H1 (cell line): ENCODE data around the gene YIPF3. TPM values are rescaled to one million over a fixed set of nuclear protein-coding genes. Genes with fewer than 3 reads are reported as not detected.

Experiments used
- CTCF ChIA-PET: fragments of 300-600 bp; sonication (Branson Sonifier 250); formaldehyde crosslinking; loops from one replicate; lab custom pipeline; 2021; ENCODE audit not compliant: partially characterized antibody; lab: Charles Lee
- POLR2A ChIA-PET: fragments of 300-600 bp; sonication (Branson Sonifier 250); formaldehyde crosslinking; loops from one replicate; lab custom pipeline; 2021; ENCODE audit warnings: inconsistent platforms; ENCODE audit not compliant: partially characterized antibody; lab: Charles Lee
- DNase-seq, 2 experiments: peaks; one replicate each; pipeline versions ENCODE4 v3.0.0 to v3.0.0-alpha.2; 2010 to 2022; ENCODE audit warnings: low spot score in 2 of 2, low read depth in 1 of 2, mixed read lengths in 1 of 2
- FAIRE-seq: peaks from 2 replicates; lab custom pipeline; 2011; peaks lifted over from hg19 to GRCh38; lab: Jason Lieb, UNC
- H2AFZ ChIP-seq: 2 replicates; pipeline ENCODE4 v1.8.1; 2012; ENCODE audit warnings: low read length, inconsistent platforms
- H2AK5ac ChIP-seq: 2 replicates; pipeline ENCODE4 v1.6.1; 2013; ENCODE audit warnings: low read depth, low read length
- H2BK120ac ChIP-seq: replicated peaks from 2 replicates; pipeline ENCODE3; 2013; ENCODE audit warnings: low read depth, low read length, inconsistent platforms
- H2BK12ac ChIP-seq: 2 replicates; pipeline ENCODE4 v1.6.1; 2013; ENCODE audit warnings: low read depth, low read length
- H2BK15ac ChIP-seq: 2 replicates; pipeline ENCODE4 v1.6.1; 2013; ENCODE audit warnings: low read length
- H2BK20ac ChIP-seq: 2 replicates; pipeline ENCODE4 v1.6.1; 2013; ENCODE audit warnings: low read length
- H2BK5ac ChIP-seq: 2 replicates; pipeline ENCODE4 v1.6.1; 2013; ENCODE audit warnings: low read depth, low read length
- H3K14ac ChIP-seq: 2 replicates; pipeline ENCODE4 v1.6.1; 2013; ENCODE audit warnings: inconsistent platforms; ENCODE audit not compliant: insufficient read length
- H3K18ac ChIP-seq: 2 replicates; pipeline ENCODE4 v1.6.1; 2013; ENCODE audit warnings: low read length; ENCODE audit errors: extremely low read depth
- H3K23ac ChIP-seq: 2 replicates; pipeline ENCODE4 v1.6.1; 2013; ENCODE audit warnings: inconsistent platforms; ENCODE audit not compliant: insufficient read length
- H3K23me2 ChIP-seq: 2 replicates; pipeline ENCODE4 v1.6.1; 2013; ENCODE audit warnings: low read depth, low read length
- H3K27ac ChIP-seq: 2 replicates; pipeline ENCODE4 v1.6.1; 2011; ENCODE audit warnings: low read depth, low read length, inconsistent platforms
- H3K27me3 ChIP-seq, 4 experiments: replicated peaks in 1 of 4; 1 replicate in 1 of 4; 2 replicates in 3 of 4; pipeline versions ENCODE4 v1.6.1 to v1.8.1; 2011 to 2013; ENCODE audit warnings: low read length in 3 of 4, mild to moderate bottlenecking in 3 of 4, inconsistent platforms in 2 of 4, mixed read lengths in 2 of 4, moderate library complexity in 1 of 4; ENCODE audit not compliant: control insufficient read depth in 3 of 4, insufficient read depth in 3 of 4; ENCODE audit errors: extremely low read depth in 1 of 4
- H3K36me3 ChIP-seq, 4 experiments: 2 replicates each; pipeline versions ENCODE4 v1.6.1 to v1.8.1; 2011 to 2013; ENCODE audit warnings: mild to moderate bottlenecking in 4 of 4, low read length in 3 of 4, moderate library complexity in 2 of 4, control low read depth in 1 of 4, inconsistent platforms in 1 of 4; ENCODE audit not compliant: insufficient read depth in 4 of 4, control insufficient read depth in 2 of 4
- H3K4ac ChIP-seq: replicated peaks from 2 replicates; pipeline ENCODE3; 2013; ENCODE audit warnings: low read length, low read depth, mixed read lengths, inconsistent platforms; ENCODE audit not compliant: insufficient read length
- H3K4me1 ChIP-seq, 4 experiments: replicated peaks in 1 of 4; 1 replicate in 1 of 4; 2 replicates in 3 of 4; pipeline versions ENCODE4 v1.6.1 to v1.8.1; 2011 to 2013; ENCODE audit warnings: low read length in 3 of 4, inconsistent platforms in 2 of 4, mixed read lengths in 1 of 4; ENCODE audit not compliant: insufficient read depth in 4 of 4, control insufficient read depth in 3 of 4
- H3K4me2 ChIP-seq, 2 experiments: 2 replicates each; pipeline versions ENCODE4 v1.6.1 to v1.8.1; 2011 to 2013; ENCODE audit warnings: low read depth in 2 of 2, low read length in 2 of 2, control low read depth in 1 of 2, inconsistent platforms in 1 of 2, mild to moderate bottlenecking in 1 of 2; ENCODE audit not compliant: insufficient read depth in 1 of 2
- H3K4me3 ChIP-seq, 4 experiments: fragments of 200-600, 300-600 bp in 1 of 4; sonication (generic), shearing (Covaris generic), sonication (Bioruptor Twin) in 1 of 4; 2 replicates each; pipeline versions ENCODE4 v1.5.1 to v1.8.1; 2011 to 2016; ENCODE audit warnings: low read length in 4 of 4, low read depth in 3 of 4, control low read depth in 2 of 4, inconsistent platforms in 2 of 4, mild to moderate bottlenecking in 2 of 4, mixed read lengths in 1 of 4, moderate library complexity in 1 of 4; ENCODE audit not compliant: insufficient read depth in 2 of 4; ENCODE audit errors: extremely low read depth in 1 of 4
- H3K56ac ChIP-seq: replicated peaks from 2 replicates; pipeline ENCODE3; 2013; ENCODE audit warnings: low read depth, mild to moderate bottlenecking, mixed read lengths, low read length, inconsistent platforms; ENCODE audit not compliant: insufficient read length
- H3K79me1 ChIP-seq: 2 replicates; pipeline ENCODE4 v1.6.1; 2013; ENCODE audit warnings: low read depth, low read length, control low read depth
- H3K79me2 ChIP-seq, 2 experiments: 2 replicates each; pipeline versions ENCODE4 v1.6.1 to v1.8.1; 2012 to 2013; ENCODE audit warnings: low read length in 2 of 2, mild to moderate bottlenecking in 2 of 2, inconsistent platforms in 1 of 2; ENCODE audit not compliant: insufficient read depth in 2 of 2, control insufficient read depth in 1 of 2
- H3K9ac ChIP-seq, 4 experiments: replicated peaks in 1 of 4; 1 replicate in 1 of 4; 2 replicates in 3 of 4; pipeline versions ENCODE4 v1.6.1 to v1.8.1; 2011 to 2013; ENCODE audit warnings: low read depth in 3 of 4, low read length in 3 of 4, control low read depth in 2 of 4, mild to moderate bottlenecking in 2 of 4, moderate library complexity in 2 of 4, inconsistent platforms in 1 of 4; ENCODE audit errors: extremely low read depth in 1 of 4
- H3K9me3 ChIP-seq, 2 experiments: 2 replicates each; pipeline versions ENCODE4 v1.6.1 to v1.8.1; 2012 to 2013; ENCODE audit warnings: mild to moderate bottlenecking in 2 of 2, moderate library complexity in 2 of 2, control low read depth in 1 of 2, inconsistent platforms in 1 of 2, low read depth in 1 of 2, low read length in 1 of 2, mixed read lengths in 1 of 2; ENCODE audit not compliant: insufficient read depth in 2 of 2
- H4K20me1 ChIP-seq, 2 experiments: replicated peaks in 1 of 2; 2 replicates each; pipeline versions ENCODE3 to v1.8.1; 2011 to 2013; ENCODE audit warnings: inconsistent platforms in 2 of 2, low read length in 2 of 2, mild to moderate bottlenecking in 1 of 2; ENCODE audit not compliant: insufficient read depth in 2 of 2, control insufficient read depth in 1 of 2
- H4K5ac ChIP-seq: 2 replicates; pipeline ENCODE4 v1.6.1; 2013; ENCODE audit warnings: low read length, low read depth, mixed read lengths, inconsistent platforms; ENCODE audit not compliant: insufficient read length
- H4K8ac ChIP-seq: 2 replicates; pipeline ENCODE4 v1.8.0; 2013; ENCODE audit warnings: mild to moderate bottlenecking, moderate library complexity, low read length, inconsistent platforms; ENCODE audit not compliant: insufficient read depth; ENCODE audit errors: extremely low read depth
- H4K91ac ChIP-seq: replicated peaks from 2 replicates; pipeline ENCODE3; 2013; ENCODE audit warnings: low read length, mixed read lengths, inconsistent platforms; ENCODE audit not compliant: insufficient read length
- CBX8 ChIP-seq: fragments of 300-800, 300-1000 bp; sonication (generic); IDR thresholded peaks from 2 replicates; pipeline ENCODE4 v1.7.1; 2016; ENCODE audit warnings: low read depth, low read length, borderline replicate concordance
- CHD1 ChIP-seq: IDR thresholded peaks from 2 replicates; pipeline ENCODE4 v1.6.1; 2012; ENCODE audit warnings: low read depth, low read length, improper control_type of control experiment
- CHD2 ChIP-seq: IDR thresholded peaks from 2 replicates; pipeline ENCODE4 v1.6.1; 2012; ENCODE audit warnings: low read length, improper control_type of control experiment
- EGR1 ChIP-seq: IDR thresholded peaks from 2 replicates; pipeline ENCODE4 v1.6.1; 2011; ENCODE audit warnings: low read depth, low read length, borderline replicate concordance
- GABPA ChIP-seq: IDR thresholded peaks from 2 replicates; pipeline ENCODE4 v1.6.1; 2011; ENCODE audit warnings: mild to moderate bottlenecking, low read length, moderate library complexity, borderline replicate concordance; ENCODE audit not compliant: insufficient read depth
- GTF2F1 ChIP-seq: IDR thresholded peaks from 2 replicates; pipeline ENCODE4 v1.6.1; 2012; ENCODE audit warnings: low read depth, low read length, improper control_type of control experiment, borderline replicate concordance
- HDAC6 ChIP-seq: IDR thresholded peaks from one replicate; pipeline ENCODE4 v1.7.1; 2012; ENCODE audit warnings: low read depth, mild to moderate bottlenecking, inconsistent platforms, low read length, moderate library complexity
- NANOG ChIP-seq: IDR thresholded peaks from 2 replicates; pipeline ENCODE4 v1.6.1; 2011; ENCODE audit warnings: low read length, low read depth, mild to moderate bottlenecking, inconsistent platforms; ENCODE audit not compliant: insufficient read depth, poor library complexity, severe bottlenecking
- SIRT6 ChIP-seq: IDR thresholded peaks from one replicate; pipeline ENCODE4 v1.7.1; 2012; ENCODE audit warnings: low read length, inconsistent platforms
- SP2 ChIP-seq: IDR thresholded peaks from 2 replicates; pipeline ENCODE4 v1.6.1; 2012; ENCODE audit warnings: mild to moderate bottlenecking, low read length, inconsistent platforms
- SP4 ChIP-seq: IDR thresholded peaks from 2 replicates; pipeline ENCODE4 v1.6.1; 2012; ENCODE audit warnings: low read length, inconsistent platforms
- TEAD4 ChIP-seq: IDR thresholded peaks from 2 replicates; pipeline ENCODE4 v1.6.1; 2012; ENCODE audit warnings: low read depth, low read length, inconsistent platforms, mixed read lengths
- YY1 ChIP-seq: IDR thresholded peaks from 2 replicates; pipeline ENCODE4 v1.6.1; 2011; ENCODE audit warnings: low read depth, mild to moderate bottlenecking, low read length
- WGBS, 2 experiments: shearing (Covaris generic) in 1 of 2; methylation state at CpG; one replicate each; pipeline versions ENCODE4 v1.1.6 to v1.1.7; 2013 to 2015; ENCODE audit warnings: low lambda C conversion rate in 2 of 2, mixed read lengths in 2 of 2, inconsistent platforms in 1 of 2, low coverage in 1 of 2, missing lambda C conversion rate in 1 of 2; ENCODE audit not compliant: insufficient replicate concordance in 2 of 2, insufficient coverage in 1 of 2, insufficient read length in 1 of 2; ENCODE audit errors: extremely low coverage in 1 of 2, missing lambda C conversion rate in 1 of 2; 5-methylcytosine and 5-hydroxymethylcytosine counted together
- polyA plus RNA-seq, 7 experiments: library from polyadenylated mRNA; depleted of rRNA in 3 of 7; stranded (reverse) in 5 of 7; unstranded in 2 of 7; fragments of >200 nt in 5 of 7; fragments of 200-250 nt in 2 of 7; gene quantifications; 1 replicate in 5 of 7; 2 replicates in 1 of 7; 4 replicates in 1 of 7; pipeline versions ENCODE4 v1.2.1 to v1.2.3, GENCODE V29; 2011 to 2013; ENCODE audit warnings: missing spikeins in 2 of 7, mixed read lengths in 2 of 7
- total RNA-seq: library from RNA; stranded (reverse); fragmentation: NEBNext Ultra II Directional; extraction: Animal tissue kit (Norgen Biotek cat#: 25700); gene quantifications from 2 replicates; pipeline ENCODE4 v1.2.1, GENCODE V29; 2021
- TF ChIP-seq, protein P1 (sequence below): IDR thresholded peaks from 2 replicates; pipeline ENCODE4 v1.6.1; 2012; ENCODE audit warnings: low read length, inconsistent platforms

The YIPF3 gene
- total and polyA plus RNA-seq, 2 of the 8 experiments (the other 6 are each of a cell fraction or from before 2014, with no cell fraction given) = 77.2 to 225 TPM

DNA sequence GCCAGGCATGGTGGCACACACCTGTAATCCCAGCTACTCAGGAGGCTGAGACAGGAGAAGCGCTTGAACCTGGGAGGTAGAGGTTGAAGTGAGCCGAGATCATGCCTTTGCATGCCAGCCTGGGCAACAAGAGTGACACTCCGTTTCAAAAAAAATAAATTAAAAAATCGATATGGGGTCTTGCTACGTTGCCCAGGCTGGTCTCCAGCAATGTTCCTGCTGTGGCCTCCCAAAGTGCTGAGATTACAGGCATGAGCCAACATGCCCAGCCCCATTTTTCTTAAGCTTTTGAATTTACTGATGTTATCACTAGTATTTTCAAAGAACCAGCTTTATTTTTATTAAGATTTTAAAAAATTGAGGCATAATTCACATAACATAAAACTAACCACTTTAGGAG lies 23.8 kb upstream of the YIPF3 start:
- no peak overlapping the region for H4K8ac ChIP-seq
- H2AFZ ChIP-seq = no peak overlapping the region
- H2BK15ac ChIP-seq = no peak overlapping the region
- H4K91ac ChIP-seq = no peak overlapping the region
- WGBS, 2 experiments = 94% methylated on average over 5 of the region's 5 CpGs; no CpG with 5 or more reads in 1 of the 2 experiments
- no peaks in the 10 kb centered on the region for H3K23me2 ChIP-seq
- H3K36me3 ChIP-seq = peaks cover 4 to 62% (median 36%) of the 10 kb centered on the region in 4 experiments
- no peak overlapping the region for H2BK20ac ChIP-seq
- H3K56ac ChIP-seq = no peak overlapping the region
- H3K18ac ChIP-seq = no peak overlapping the region
- H2BK12ac ChIP-seq = no peak overlapping the region
- H3K23ac ChIP-seq = no peak overlapping the region
- H2BK120ac ChIP-seq = no peak overlapping the region
- no peaks in the 10 kb centered on the region for H3K9me3 ChIP-seq
- no peaks in the 10 kb centered on the region for H3K4me1 ChIP-seq
- no peak overlapping the region for H3K9ac ChIP-seq
- H3K4me3 ChIP-seq = no peak overlapping the region
- no peak overlapping the region for H3K4ac ChIP-seq
- DNase-seq (no peak), FAIRE-seq (no peak)
- H3K27me3 ChIP-seq = no peaks in the 10 kb centered on the region; a peak in 1 of 7 replicates
- no peak overlapping the region for H4K5ac ChIP-seq
- H3K14ac ChIP-seq = no peak overlapping the region
- POLR2A ChIA-PET = interaction anchor here (0.7 to 1.9 kb wide), 4 partner anchors 11 to 549 kb away, joined by 3 to 5 read pairs (median 3); no protein-coding TSS in a partner anchor
- no peak overlapping the region for H2AK5ac ChIP-seq
- H2BK5ac ChIP-seq = no peak overlapping the region
- H3K27ac ChIP-seq = no peak overlapping the region
- H3K79me2 ChIP-seq = no peaks in the 10 kb centered on the region
- CTCF ChIA-PET = no interaction called here
- peaks cover 0 to 5% of the 10 kb centered on the region in 2 experiments for H4K20me1 ChIP-seq
- no peaks in the 10 kb centered on the region for H3K79me1 ChIP-seq
- no peak overlapping the region for H3K4me2 ChIP-seq
- no peak for TF ChIP-seq CHD2
- TF ChIP-seq YY1 = no peak
- no peak for TF ChIP-seq SP2
- TF ChIP-seq GTF2F1 = no peak
- no peak for TF ChIP-seq TEAD4
- TF ChIP-seq EGR1 = no peak
- TF ChIP-seq SP4 = no peak
- TF ChIP-seq NANOG = no peak
- TF ChIP-seq SIRT6 = no peak
- TF ChIP-seq, protein P1, sequence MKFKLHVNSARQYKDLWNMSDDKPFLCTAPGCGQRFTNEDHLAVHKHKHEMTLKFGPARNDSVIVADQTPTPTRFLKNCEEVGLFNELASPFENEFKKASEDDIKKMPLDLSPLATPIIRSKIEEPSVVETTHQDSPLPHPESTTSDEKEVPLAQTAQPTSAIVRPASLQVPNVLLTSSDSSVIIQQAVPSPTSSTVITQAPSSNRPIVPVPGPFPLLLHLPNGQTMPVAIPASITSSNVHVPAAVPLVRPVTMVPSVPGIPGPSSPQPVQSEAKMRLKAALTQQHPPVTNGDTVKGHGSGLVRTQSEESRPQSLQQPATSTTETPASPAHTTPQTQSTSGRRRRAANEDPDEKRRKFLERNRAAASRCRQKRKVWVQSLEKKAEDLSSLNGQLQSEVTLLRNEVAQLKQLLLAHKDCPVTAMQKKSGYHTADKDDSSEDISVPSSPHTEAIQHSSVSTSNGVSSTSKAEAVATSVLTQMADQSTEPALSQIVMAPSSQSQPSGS = no peak
- no peak for TF ChIP-seq GABPA
- TF ChIP-seq HDAC6 = no peak
- TF ChIP-seq CBX8 = no peak
- no peak for TF ChIP-seq CHD1
